Heart left ventricle (tissue), 13 donors: ENCODE measurements around the gene ZC3H7A.

ENCODE experiments used
- POLR2A ChIP-seq, 2 donors: fragments of 450-650 bp; IDR thresholded peaks; one replicate each; pipeline ENCODE4 v1.6.1; 2017; ENCODE audit warnings: antibody characterized with exemption in 2 of 2, mild to moderate bottlenecking in 2 of 2, moderate library complexity in 2 of 2
- TF ChIP-seq, protein P1 (sequence below), 12 donors: fragments of 200-600 bp; sonication (generic) in 4 of 12; IDR thresholded peaks; one replicate each; pipeline versions ENCODE4 v1.5.0 to v1.8.0; 2018 to 2022; ENCODE audit warnings: antibody characterized with exemption in 12 of 12, mild to moderate bottlenecking in 5 of 12
- donor health status: ischemic (EF 13 %, LVEDD 7.1; RV severe dilation, severe dysfunction).
- donor health status: DM: no; HTN: yes; CAD: no.
- donor health status: DM: no; HTN: no; CAD: no.
- donor health status: ischemic (EF 25% LVEDD 6.9; RV normal size, moderate dysfunction).
- donor health status: ischemic (EF 25% LVEDD 5.7; RV mildly dilated, moderate dysfunction).
- donor health status: ischemic (EF 35%, LVEDD 5.7; RV mildly dilated, moderate dysfunction).
- donor health status: nonischemic (EF 11% LVEDD 7.7; RV severe dilation, severe dysfunction).
- donor health status: DM: yes; HTN: yes; CAD: no.
- donor health status: PGD.
- donor health status: ischemic (EF 29% LVEDD 5.4; RV normal size, mild dysfunction).
- donor health status: nonischemic (EF 23%, LVEDD 6.1; RV moderate dilation, normal function).

DNA sequence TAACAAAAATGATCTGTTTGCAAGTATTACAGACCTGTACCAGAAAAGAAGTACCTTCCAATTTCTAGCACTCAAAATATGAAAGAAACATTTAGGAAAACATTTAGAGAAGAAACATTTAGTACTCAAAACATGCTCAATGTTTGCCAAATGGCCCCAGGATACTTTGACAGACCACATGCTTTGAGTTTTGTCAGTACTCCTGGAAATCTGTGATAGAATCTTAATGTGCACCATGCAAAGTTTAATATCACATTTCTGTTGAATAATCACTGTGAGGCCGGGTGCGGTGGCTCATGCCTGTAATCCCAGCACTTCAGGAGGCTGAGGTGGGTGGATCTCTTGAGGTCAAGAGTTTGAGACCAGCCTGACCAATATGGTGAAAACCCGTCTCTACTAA lies 8.5 kb upstream of the ZC3H7A start:
- no peak for TF ChIP-seq POLR2A (IDR thresholded peaks at IDR 0.05)
- TF ChIP-seq, protein P1, sequence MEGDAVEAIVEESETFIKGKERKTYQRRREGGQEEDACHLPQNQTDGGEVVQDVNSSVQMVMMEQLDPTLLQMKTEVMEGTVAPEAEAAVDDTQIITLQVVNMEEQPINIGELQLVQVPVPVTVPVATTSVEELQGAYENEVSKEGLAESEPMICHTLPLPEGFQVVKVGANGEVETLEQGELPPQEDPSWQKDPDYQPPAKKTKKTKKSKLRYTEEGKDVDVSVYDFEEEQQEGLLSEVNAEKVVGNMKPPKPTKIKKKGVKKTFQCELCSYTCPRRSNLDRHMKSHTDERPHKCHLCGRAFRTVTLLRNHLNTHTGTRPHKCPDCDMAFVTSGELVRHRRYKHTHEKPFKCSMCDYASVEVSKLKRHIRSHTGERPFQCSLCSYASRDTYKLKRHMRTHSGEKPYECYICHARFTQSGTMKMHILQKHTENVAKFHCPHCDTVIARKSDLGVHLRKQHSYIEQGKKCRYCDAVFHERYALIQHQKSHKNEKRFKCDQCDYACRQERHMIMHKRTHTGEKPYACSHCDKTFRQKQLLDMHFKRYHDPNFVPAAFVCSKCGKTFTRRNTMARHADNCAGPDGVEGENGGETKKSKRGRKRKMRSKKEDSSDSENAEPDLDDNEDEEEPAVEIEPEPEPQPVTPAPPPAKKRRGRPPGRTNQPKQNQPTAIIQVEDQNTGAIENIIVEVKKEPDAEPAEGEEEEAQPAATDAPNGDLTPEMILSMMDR (IDR thresholded peaks at IDR 0.05) = no peak
